Brain pericyte (primary cell): Measurements from ENCODE around the gene TRIM3.
"Not testable (repeated sequence)": the region's sequence is repeated elsewhere in the genome, so short reads cannot be mapped to it uniquely, and the experiment has no call there.

Source experiments
- DNase-seq: peaks from one replicate; pipeline ENCODE4 v3.0.0-alpha.2; 2012; ENCODE audit warnings: low read depth, low spot score

The TRIM3 gene

DNA sequence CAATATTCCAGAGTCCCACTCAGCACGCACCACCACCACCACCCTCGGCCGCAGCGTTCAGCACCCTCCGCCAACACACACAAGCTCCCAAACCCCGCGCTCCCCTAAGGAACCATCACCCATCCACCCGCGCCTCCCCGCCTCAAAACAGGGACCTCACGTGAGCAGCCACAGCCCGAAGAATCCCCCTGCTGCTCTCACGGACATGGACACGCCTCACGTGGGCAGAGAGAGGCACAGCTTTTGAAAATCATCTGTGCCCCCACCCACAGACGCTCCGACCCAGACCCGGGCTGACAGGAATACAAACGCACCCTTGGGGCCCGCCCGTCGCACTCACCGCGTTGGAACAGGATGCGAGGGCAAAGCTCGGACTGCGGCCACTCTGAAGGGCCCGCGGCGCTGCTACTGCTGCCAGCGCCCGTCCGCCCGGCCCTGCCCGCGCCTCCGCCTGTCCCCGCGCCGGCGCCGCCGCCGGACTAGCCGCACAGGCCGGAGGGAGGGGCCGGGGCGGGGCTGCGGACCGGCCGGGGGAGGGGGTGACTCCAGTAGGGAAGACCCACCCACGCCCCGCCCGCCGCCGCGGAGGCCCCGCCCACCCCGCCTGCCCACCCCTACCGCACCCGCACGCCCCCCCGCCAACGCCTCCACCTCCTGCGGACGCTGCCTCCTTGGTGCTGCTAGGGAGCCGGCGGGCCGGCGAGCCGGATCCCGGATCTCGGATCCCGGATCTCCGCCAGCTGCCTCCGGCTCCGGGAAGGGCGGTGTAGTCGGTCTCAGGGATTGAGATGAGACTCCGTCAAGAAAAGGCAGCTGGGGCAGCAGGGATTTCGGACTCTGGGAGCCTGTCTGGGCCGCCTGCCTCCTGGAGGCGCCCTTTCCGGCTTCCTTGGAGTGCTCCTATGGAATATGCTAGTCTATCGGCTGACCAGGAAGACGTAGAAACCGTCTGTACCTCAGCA, at the start of gene TRIM3:
Gene TRIM3 (minus strand): TSS at position 491 of the 962 bp plus-strand sequence. CDS start 8,246 bp downstream, outside the sequence.
- DNase-seq = peak; percentile 40

DNA sequence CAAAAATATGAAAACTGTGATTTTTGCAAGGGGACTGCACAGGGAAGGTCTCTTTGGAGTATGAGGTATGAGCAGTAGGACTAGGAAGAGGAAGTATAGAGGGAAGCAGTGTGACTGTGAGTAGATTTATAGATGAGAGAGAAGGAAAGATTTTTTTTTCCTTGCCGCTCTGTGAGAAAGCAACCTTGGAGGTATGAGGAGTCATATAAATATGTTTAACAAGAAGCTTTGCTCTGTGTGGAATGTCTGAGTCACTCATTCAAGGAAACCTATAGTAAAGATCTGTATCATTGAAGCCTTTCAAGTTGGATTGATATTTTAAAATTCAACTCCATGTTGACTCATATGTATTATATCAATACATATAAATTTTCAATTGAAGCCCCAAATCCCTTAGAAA, 49.5 kb upstream of the TRIM3 start:
- DNase-seq = no peak

DNA sequence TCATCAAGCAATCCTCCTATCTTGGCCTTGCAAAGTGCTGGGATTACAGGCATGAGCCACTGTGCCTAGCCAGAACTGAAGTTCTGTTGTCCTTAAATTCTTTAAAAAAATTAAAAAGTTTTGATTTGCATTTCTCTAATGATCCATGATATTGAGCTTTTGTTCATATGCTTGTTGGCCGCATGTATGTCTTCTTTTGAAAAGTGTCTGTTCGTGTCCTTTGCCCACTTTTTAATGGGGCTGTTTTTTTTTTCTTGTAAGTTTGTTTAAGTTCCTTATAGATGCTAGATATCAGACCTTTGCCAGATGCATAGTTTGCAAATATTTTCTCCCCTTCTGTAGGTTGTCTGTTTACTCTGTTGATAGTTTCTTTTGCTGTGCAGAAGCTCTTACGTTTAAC, 48.2 kb upstream of the TRIM3 start:
- DNase-seq = not testable (repeated sequence)

DNA sequence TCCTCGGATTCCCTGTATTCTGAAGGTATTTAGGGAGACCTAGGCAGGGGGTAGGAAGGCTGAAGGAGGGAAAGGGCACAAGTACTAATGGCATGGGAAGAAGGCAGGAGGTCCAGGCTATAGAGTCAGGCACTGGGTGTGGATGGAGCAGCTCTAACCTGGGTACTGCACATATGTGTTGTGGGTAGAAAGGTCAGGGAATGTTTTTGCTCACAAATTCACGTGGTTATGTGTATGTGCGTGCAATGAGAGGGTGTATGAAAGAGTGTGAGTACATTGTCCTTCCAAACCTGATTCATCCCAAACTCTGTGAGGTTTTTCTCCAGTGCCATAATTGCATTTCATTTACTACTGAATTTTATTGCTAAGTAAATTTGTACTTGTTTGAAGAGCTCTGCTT, 46.5 kb upstream of the TRIM3 start:
- no peak for DNase-seq

DNA sequence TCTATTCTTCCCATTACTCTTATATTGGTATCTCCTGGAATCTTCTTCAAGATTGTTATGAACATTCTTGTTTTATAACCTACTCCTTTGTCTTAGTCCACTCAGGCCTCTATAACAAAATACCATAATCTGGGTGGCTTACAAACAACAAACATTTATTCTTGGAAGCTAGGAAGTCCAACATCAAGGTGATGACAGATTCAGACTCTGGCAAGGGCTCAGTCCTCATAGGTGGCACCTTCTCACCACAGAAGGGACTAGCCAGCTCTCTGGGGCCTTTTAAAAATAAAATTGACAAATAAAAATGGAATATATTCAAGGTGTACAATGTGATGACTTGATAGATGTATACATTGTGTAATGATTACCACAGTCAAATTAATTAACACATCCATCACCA, 43.1 kb upstream of the TRIM3 start:
- DNase-seq = no peak

DNA sequence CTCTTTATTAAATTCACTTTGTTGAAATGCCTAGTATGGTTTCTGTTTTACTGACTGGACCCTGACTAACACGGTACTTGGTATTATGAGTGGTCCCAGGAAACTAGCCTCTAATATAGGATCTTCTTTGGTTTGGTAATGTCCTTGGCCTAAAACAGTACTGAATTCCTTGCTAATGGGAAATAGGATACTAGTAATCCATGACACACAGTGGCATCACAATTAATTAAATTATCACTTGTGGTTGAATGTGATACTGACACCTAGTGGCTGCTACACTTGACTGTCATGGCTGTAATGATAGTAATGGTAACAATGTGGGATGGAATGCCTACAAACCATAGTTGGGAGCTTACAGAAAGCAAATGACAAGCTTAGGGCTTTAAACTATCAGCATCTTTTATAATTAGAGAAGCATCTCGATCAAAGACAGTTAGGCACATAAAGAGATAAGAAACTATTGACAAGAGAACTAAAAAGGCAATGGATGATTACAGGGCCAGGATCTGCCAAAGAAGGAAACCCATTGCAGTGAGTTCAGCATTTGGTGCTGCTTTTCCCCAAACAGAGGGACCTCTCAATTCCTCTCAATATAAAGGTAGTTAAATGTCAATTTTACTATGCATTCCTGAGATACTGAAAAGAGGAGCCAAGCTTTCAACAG, 32.0 kb upstream of the TRIM3 start:
- no peak for DNase-seq

DNA sequence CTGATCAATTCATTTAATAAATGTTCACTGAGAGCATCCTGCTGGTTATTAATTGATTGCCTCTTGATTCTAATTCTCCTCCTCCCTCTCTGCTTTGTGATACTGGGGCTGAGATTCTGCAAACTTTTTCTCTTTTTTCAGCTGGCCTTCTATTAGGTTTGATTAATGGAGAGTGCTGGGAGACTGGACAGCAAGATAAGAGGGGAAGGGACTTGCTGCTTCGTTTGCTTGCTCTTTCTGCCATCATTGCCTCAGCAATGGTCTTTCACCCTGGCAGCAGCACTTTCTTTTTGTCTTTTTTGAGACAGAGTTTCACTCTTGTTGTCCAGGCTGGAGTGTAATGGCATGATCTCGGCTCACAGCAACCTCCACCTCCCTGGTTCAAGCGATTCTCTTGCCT, 30.4 kb upstream of the TRIM3 start:
- no peak for DNase-seq

DNA sequence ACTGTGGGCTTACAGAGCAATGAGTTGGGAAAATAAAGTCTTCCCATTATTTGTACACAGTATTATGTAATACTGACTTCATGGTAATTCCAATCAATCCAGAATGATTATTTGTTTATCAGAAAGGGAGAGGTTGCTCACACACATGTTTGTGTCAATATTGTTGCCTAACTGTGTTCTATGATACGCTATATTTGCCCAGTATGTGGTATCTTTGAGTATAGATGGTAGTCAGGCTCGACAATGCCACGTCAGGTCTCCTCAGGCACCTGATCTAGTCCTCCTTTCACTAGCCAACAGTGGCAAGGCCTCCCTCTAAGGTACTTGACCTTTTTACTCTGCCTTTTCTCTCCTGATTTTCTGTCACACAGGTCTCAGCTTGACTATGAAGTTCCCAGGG, 28.6 kb upstream of the TRIM3 start:
- no peak for DNase-seq

DNA sequence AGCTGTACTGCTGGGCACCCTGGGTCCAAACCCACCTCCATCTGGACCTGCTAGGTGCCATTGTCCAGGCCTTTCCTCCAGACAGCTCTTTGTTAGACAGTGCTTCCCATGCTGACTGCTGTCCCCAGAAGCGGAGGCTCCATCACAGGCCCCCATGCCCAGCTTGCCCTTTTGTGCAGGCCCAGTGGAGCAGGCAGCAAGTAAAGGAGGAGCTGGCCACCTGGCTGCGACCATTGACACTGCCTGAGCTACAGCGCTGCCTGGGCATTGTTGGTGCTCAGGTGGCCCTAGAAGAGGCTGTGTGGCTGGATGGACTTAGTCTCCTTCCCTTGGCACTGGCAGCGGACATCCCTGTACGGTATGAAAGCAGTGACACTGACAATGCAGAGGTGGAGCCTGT, 24.8 kb upstream of the TRIM3 start:
- no peak for DNase-seq

DNA sequence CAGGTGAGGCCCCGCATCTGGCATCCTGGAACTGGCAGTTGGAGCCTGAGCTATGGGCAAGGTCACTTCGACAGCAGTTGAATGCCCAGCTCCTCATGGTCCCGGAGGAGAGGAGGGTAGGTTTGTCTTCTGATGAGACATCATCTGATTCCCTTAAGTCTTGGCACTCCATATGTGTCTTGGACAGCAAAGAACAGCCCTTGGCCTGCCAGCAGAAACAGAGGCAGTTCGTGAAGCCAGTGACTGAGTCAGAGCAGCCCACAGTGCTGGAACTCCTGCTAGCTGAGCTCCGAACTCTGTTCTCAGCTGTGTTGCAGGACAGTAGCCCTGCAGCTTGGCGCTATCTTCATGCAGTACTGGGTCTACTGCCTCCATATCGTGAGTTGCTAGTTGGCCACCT, 24.4 kb upstream of the TRIM3 start:
- DNase-seq = no peak

DNA sequence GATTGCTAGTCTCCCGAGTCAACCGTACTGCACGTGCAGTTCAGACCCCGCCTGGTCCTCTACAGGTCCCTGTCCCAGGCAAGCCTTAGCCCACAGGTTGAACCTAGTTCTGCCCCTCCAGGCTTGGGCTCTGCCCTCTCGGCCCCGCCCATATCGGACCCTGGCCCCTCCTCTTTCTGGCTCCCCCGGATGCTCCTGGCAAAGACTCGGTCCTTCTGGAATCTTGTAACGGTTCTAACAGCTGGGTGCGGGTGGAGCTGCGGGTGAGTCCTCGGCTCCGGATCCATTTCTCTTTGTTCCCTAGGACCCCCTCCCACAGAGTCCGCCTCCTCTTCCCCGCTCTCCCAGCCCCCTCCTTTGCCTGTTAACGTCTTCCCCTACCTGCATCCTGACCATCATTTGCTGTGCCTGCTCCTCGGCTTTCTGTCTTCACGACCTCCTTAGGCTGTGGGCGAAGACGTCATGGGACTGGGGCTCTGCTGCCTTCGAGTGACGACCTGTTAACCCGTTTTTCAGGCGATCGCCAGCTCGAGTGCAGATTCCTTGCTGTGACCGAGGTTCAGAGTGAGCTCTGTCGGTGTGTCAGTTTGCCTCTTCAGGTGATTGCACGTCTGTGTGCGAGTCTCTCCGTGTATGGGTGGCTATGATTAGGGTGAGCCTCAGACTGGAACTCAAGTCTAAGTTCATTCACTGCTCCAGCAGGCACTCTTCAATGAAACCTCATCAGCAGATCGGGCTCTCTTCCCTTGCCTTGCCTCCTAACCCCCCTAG, 23.5 kb upstream of the TRIM3 start, which contains the start of gene DNHD1:
Gene DNHD1 (plus strand): TSS at position 212 of the 771 bp plus-strand sequence. CDS start 936 bp downstream, outside the sequence.
- DNase-seq = no peak

DNA sequence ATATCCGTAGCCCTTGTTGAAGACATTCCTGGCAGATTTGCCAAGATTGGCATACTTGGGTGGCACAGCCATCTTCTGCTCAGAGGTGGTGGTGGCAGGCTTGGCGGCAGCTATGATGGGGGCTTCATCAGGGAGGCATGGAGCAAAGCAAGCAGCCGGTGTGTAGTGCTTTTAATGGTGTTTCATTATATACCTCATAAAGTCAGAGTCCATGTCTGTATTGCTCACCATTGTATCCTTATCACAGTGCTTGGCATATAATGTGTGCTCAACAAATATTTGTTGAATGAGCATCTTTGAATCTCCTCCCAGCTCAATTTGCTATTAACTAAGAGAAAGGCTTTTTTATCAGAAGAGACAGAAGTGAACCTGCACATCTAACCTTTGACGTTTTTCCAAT, 15.6 kb upstream of the TRIM3 start:
- DNase-seq = no peak

DNA sequence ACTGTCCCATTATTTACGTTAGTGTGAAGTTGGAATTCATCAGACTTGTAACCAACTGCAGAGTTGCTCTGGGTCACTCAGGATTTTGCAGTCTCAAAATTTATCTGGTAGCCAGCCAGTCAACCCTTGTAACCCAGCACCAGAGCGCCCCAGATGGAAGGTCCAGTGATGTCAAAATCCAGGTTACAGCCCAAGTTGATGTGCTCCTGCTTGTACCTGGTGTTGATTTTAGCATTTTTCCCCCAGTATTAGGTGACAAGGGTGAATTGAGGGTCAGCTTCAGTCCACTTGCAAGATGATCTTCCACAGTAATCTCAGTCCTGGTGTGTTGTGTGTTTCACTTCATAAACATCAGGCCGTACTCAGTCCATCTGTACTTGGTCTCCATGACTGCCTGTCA, 15.1 kb upstream of the TRIM3 start:
- no peak for DNase-seq

DNA sequence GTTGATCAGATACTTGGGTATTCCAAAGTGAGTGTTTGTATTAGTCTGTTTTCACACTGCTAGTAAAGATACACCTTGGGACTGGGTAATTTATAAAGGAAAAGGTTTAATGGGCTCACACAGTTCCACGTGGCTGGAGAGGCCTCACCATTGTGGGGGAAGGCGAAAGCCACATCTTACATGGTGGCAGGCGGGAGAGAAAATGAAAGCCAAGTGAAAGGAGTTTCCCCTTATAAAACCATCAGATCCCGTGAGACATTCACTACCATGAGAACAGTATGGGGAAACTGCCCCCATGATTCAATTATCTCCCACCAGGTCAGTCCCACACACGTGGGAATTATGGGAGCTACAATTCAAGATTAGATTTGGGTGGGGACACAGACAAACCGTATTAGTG, 14.6 kb upstream of the TRIM3 start:
- no peak for DNase-seq

DNA sequence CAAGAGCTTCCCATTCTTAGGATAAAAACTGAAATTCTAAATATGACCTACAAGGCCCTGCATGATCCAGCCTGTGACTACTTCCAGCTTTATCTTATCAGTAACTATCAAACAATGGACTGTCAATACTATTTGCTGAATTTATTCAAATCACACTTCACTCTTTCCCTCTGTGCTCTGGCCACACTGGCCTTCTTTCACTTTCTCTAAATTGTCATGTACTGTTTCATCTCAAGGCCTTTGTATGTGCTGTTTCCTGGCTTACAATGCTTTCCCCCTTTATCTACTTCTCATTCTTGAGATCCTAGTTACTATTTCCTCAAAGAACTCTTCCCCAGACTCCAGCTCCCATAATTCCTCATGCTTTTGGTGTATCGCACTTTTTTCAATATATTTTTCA, 13.2 kb upstream of the TRIM3 start:
- no peak for DNase-seq

DNA sequence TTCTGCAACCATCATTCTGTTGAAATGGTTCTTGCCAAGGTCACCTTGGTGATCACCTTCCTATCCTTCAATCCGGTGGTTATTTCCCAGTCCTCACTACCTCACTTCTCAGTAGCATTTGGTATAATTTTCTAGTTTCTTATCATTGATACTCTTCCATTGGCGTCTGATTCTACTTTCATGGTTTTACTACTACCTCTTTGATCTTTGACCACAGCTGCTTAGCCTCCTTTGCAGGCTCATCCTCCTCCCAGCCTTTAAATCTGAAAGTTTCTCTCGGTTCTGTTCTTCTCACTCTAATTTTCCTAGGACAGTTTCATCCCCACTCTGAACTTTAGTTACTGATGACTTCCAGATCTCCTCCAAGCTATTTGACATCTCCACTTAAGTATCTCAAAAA, 12.5 kb upstream of the TRIM3 start:
- no peak for DNase-seq

DNA sequence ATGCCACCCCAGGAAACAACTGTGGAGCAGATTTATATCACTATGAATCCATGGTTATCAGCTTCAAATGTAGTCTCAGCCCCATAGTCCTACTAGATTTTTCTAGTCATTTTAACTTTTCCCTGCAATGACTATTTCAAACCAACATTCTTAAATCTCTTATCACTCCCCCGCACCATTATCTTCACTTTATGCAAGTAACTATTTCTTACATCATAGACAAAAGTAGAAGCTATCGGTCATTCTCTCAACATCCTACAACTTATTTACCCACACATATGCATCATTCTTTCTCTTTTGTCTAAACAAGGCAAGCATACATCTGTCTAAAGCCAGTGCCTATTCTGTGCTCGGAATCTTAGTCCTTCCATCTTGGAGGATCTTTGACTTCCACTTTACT, 11.9 kb upstream of the TRIM3 start:
- no peak for DNase-seq

DNA sequence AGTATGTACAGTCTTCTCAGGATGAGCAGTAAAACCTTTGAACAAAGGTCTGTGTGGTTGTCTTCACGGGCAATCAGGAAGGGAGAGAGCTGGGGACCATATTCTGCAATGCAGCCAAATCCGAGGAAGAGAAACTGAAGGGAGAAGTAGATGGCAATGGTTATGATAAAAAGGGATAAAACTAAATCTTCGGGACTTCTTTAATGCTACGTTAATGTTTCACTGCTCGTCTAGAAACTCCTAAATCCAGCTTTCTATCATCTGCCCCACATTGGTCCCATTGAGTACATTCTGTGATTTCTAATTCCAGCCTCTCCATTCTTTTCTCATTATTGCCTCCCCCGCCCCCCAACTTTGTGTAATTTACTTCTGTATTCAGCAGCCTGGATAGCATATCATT, 9.3 kb upstream of the TRIM3 start:
- no peak for DNase-seq

DNA sequence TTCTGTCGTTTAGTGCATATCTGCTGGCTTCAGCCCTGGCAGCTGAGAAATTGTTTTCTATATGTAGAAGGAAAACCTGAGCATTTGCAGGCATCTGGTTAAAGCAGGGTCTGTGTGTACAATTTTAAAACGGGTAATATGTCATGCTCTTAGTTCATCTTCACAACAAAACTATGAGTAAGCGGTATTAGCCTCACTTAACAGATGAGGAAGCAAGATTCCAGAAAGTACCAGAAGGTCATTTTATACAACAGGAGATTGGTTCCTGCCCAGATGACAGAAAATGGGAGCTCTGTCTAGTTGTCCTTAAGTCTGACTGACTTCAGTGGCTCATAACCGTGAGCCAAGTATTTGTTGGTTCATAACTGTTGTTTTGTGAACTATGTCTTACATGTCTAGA, 8.7 kb upstream of the TRIM3 start:
- DNase-seq = no peak

DNA sequence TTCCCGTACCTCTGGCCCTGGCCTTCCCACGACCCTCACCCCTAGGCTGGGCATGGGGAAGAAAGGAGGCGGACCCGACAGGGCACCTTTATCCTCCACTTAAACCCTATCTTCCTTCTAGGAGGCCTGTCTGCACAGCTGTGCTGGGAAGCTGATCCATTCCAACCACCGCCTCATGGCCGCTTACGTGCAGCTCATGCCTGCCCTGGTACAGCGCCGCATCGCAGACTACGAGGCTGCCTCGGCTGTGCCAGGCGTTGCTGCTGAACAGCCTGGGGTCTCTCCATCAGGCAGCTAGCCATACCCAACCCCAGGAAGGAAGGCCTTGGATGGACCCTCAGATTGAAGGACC, 8.2 kb upstream of the TRIM3 start:
- DNase-seq = no peak

DNA sequence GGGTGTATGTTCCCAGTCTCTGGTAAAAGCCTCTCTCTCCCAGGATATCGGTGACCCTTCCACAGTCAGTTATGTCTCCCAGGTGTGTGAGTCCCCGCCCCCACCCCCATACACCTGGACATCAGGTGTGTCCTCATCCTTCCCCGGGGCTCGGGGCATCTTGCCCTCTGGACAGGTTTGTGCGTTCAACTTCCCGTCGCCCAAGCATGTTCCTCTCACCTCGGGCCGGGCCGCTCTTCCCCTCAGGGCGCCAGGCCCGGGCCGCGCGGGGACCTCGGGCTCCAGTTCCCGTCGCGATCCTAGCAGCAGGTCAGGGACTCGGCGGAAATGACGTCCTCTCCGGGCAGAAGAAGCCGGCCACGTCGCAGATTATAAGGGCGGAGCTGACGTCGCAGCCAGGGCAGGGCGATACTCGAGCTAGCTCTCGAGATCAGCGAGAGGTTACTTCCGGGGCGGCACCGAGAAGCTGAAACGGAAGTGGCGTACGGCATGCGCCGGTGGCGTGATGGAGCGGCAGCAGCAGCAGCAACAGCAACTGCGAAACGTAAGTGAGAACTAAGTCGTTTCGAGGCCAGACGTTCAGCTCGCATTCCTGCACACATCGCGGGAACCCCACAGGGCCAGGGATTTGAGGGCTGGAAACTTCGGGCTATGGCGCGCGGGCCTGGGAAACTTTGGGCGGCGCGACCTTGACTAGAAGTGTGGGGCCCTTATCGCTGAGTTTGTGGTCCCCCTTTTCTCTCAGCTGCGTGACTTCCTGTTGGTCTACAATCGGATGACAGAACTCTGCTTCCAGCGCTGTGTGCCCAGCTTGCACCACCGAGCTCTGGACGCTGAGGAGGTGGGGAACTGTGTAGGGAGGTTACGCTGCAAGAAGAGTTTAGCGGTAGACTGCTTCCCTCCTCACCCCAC, 7.5 kb upstream of the TRIM3 start, which contains the start of the genes ARFIP2 and TIMM10B:
Gene ARFIP2 (minus strand): TSS at position 320 of the 912 bp plus-strand sequence. CDS start 910 bp downstream, outside the sequence.
Gene TIMM10B (plus strand): TSS at position 490 of the 912 bp plus-strand sequence. CDS start 16 bp downstream, at position 506.
- DNase-seq = peak; percentile 92
